ENCODE data around the gene ITGA1. TPM values are rescaled to one million over a fixed set of nuclear protein-coding genes. Genes with fewer than 3 reads are reported as not detected.

ITGA1 gene
- total RNA-seq, 4 donors from 2014 or later: 2.4 to 10.7 (median 5.4) TPM

DNA sequence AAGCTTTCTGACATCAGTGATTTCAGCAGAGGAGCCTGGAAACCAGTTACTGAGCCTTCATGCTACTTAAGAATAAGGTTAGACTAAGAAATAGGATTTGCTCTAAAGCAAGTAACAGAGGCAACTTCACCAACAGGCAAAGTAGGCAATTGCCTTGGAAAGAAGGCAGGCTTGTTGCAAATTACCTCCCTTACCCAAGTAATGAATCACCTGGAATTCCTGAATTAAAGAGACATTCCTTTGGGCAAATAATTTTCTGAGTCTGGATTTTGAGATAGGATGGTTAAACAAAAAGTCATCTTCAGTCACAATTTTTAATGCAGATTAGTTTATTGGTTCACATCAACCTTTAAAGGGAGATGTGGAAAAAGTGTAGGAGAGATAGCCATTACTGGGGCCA lies 92.8 kb downstream of the ITGA1 start:
- no peak for TF ChIP-seq POLR2A (IDR thresholded peaks at IDR 0.05)
- TF ChIP-seq, protein P1, sequence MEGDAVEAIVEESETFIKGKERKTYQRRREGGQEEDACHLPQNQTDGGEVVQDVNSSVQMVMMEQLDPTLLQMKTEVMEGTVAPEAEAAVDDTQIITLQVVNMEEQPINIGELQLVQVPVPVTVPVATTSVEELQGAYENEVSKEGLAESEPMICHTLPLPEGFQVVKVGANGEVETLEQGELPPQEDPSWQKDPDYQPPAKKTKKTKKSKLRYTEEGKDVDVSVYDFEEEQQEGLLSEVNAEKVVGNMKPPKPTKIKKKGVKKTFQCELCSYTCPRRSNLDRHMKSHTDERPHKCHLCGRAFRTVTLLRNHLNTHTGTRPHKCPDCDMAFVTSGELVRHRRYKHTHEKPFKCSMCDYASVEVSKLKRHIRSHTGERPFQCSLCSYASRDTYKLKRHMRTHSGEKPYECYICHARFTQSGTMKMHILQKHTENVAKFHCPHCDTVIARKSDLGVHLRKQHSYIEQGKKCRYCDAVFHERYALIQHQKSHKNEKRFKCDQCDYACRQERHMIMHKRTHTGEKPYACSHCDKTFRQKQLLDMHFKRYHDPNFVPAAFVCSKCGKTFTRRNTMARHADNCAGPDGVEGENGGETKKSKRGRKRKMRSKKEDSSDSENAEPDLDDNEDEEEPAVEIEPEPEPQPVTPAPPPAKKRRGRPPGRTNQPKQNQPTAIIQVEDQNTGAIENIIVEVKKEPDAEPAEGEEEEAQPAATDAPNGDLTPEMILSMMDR (IDR thresholded peaks at IDR 0.05): no peak
- no peak overlapping the region for H3K4me3 ChIP-seq (ENCODE audit: low read depth, poor library complexity, severe bottlenecking)
- no peak for DNase-seq (ENCODE audit: low spot score in 2 of 2)
- intact Hi-C loops (cut with DNase I; ENCODE audit: low total_unique reads): no loop called here

DNA sequence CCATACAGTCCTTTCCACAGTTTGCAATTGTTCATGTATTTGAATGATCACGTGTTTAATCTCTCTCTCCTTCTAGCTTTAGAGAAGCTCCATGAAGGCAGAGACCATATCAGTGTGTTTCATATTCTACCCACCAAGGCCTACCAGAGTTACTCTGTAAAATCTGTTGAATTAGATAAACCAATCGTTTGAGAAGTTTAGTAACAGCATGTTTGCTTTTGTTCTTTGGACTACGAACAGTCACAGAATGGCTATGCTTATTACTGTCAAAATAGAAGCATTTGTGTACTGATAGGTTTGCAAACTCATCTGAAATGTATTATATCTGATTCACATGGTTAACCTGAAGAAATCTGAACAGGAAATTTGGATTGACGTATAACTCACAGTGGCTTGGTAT lies 93.8 kb downstream of the ITGA1 start:
- no peak for DNase-seq (ENCODE audit: low spot score in 2 of 2)
- no peak for TF ChIP-seq POLR2A (IDR thresholded peaks at IDR 0.05)
- TF ChIP-seq, protein P1 (IDR thresholded peaks at IDR 0.05): no peak
- intact Hi-C loops (cut with DNase I; ENCODE audit: low total_unique reads): no loop called here
- WGBS, 2 donors: 82 to 92% methylated on average over 4 of the region's 4 CpGs
- H3K4me3 ChIP-seq (ENCODE audit: low read depth, poor library complexity, severe bottlenecking): no peak overlapping the region

DNA sequence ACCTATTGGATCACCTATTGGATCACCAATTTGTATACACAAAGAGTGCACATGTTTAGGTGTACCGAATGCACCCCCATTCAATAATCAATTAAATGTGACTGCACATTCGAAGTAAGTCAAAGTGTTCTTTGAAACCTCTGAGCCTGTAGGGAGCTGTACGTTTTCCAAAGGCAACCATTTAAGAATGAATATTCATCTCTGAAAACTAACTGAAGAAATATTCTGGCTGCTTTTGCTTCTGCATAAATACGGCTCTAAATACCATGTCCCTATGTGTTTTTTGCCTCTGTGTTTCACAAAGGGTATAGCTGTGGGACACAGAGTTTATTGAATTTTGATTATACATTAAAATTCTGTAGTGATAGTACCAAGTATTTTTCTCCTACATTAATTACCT lies 95.4 kb downstream of the ITGA1 start:
- no peak for DNase-seq (ENCODE audit: low spot score in 2 of 2)
- TF ChIP-seq, protein P1 (IDR thresholded peaks at IDR 0.05): no peak
- no peak overlapping the region for H3K4me3 ChIP-seq (ENCODE audit: low read depth, poor library complexity, severe bottlenecking)
- intact Hi-C loops (cut with DNase I; ENCODE audit: low total_unique reads): no loop called here
- 75 to 79% methylated on average over 4 of the region's 4 CpGs for WGBS, 2 donors

DNA sequence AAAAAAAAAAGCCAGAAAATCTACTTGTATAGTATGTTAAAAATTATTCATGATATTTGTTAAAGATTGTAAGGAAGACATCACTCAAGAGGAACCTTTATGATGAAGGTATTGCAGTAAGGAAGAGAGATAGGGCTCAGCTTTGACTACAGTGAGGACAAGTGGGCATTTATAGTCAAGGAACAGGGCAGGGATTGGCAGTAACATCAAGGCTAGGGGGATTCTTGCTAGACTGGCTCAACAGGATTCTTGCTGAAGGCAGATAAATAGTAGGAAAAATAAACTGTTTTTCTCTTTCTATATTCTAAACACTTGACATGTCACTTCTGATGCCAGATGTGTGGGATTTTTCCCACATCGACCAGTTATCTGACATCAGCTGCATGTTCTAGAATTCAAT lies 96.7 kb downstream of the ITGA1 start:
- no peak for DNase-seq (ENCODE audit: low spot score in 2 of 2)
- H3K4me3 ChIP-seq (ENCODE audit: low read depth, poor library complexity, severe bottlenecking): no peak overlapping the region
- TF ChIP-seq, protein P1 (IDR thresholded peaks at IDR 0.05): no peak
- TF ChIP-seq POLR2A (IDR thresholded peaks at IDR 0.05): no peak
- 48 to 64% methylated on average over 1 of the region's 1 CpG for WGBS, 2 donors
- intact Hi-C loops (cut with DNase I; ENCODE audit: low total_unique reads): no loop called here

DNA sequence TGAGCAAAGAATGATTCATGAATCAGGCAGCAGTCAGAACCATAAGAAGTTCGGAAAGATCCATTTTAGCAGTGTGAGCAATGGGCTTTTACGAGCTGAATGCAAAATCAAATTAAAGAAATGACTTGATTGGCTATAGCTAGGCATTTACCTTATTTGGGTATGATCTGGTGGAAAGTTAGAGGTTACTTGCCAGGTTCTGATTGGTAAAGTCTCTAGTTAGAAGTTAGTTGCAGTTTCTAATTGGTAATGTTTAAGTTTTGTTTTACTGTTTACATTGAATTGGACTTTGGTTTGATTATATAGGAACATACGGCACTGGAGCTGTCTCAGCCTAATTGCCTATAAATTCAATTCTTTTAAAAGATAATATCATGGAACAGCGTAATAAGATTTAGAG lies 97.9 kb downstream of the ITGA1 start:
- TF ChIP-seq, protein P1 (IDR thresholded peaks at IDR 0.05): no peak
- no peak for TF ChIP-seq POLR2A (IDR thresholded peaks at IDR 0.05)
- no peak for DNase-seq (ENCODE audit: low spot score in 2 of 2)
- intact Hi-C loops (cut with DNase I; ENCODE audit: low total_unique reads): no loop called here
- 94 to 97% methylated on average over 4 of the region's 4 CpGs for WGBS, 2 donors
- H3K4me3 ChIP-seq (ENCODE audit: low read depth, poor library complexity, severe bottlenecking): no peak overlapping the region

DNA sequence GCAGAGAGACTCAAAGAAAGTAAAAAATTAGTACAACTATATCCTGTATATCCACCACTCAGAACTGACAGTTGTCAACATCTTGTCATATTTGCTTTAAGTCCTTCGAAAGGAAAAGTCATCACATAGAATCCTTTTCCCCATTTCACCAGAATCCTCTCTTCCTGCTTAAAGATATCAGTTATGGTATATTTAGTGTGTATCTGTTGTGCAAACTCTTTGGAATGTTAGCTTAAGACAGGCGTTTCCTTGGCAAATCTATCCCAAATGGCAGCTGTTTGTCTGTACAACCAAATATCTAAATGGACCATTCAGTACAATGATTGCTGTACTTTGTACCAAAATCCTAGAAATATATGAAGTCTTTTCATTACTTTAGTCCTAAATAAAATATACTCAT lies 98.5 kb downstream of the ITGA1 start:
- DNase-seq (ENCODE audit: low spot score in 2 of 2): no peak
- no peak overlapping the region for H3K4me3 ChIP-seq (ENCODE audit: low read depth, poor library complexity, severe bottlenecking)
- TF ChIP-seq POLR2A (IDR thresholded peaks at IDR 0.05): no peak
- TF ChIP-seq, protein P1 (IDR thresholded peaks at IDR 0.05): no peak
- 79 to 85% methylated on average over 2 of the region's 2 CpGs for WGBS, 2 donors
- intact Hi-C loops (cut with DNase I; ENCODE audit: low total_unique reads): no loop called here

All from lower leg skin (tissue), 4 donors.